ENCODE results near the gene HOXC6.

GRCh38 chr12:54051026-54051842 lies 23.0 kb downstream of the HOXC6 start:
- no peak for TF ChIP-seq EZH2phosphoT487 (IDR thresholded peaks at IDR 0.05; ENCODE audit: borderline replicate concordance, low read length)
- no peak for TF ChIP-seq EZH2 (IDR thresholded peaks at IDR 0.05; ENCODE audit: low read length, unreplicated experiment)

Measured in PC-3 (cell line).